ENCODE measurements around the gene FAM50A.

Gene FAM50A

DNA sequence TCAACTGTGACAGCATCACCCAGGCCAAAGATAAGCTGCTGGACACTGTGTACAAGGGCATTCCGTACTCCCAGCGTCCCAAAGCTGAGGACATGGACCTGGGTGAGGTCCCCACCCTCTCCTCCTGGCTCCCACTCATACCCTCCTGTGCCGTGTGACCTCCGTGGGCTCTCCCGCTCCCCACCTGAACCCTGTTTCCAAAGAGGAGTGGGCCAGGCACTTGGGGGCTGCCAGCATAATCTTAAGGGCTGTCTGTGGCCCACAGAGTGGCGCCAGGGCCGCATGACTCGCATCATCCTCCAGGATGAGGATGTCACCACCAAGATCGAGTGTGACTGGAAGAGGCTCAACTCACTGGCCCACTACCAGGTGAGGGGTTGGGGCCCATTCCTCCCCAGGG lies 25.2 kb downstream of the FAM50A start:
- H3K36me3 ChIP-seq, result peaks cover 21 to 98% (median 61%) of the 10 kb centered on the region in 3 donors
- H3K9me3 ChIP-seq, result no peaks in the 10 kb centered on the region
- intact Hi-C loops (cut with DNase I; ENCODE audit: low total_unique reads), result no loop called here
- DNase-seq, result no peak
- H3K27ac ChIP-seq, result no peak overlapping the region
- TF ChIP-seq CTCF (IDR thresholded peaks at IDR 0.05), result no peak
- H3K4me3 ChIP-seq, result no peak overlapping the region
- H3K27me3 ChIP-seq, result no peaks in the 10 kb centered on the region
- no peaks in the 10 kb centered on the region for H3K4me1 ChIP-seq

DNA sequence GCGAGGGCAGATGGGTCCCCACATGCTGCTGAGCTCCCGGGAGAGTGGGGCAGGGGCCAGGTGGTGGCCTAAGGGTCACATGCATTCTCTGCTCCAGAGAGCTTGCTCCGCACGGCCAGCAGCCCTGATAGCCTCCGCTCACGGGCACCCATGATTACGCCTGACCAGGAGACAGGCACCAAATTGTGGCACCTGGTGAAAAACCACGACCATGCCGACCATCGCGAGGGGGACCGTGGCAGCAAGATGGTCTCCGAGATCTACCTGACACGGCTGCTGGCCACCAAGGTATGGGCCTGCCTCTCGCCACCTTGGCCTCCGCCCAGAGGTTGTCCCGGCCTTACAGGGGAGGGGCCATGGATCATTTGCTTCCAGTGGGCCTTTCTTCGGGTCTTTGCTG lies 25.9 kb downstream of the FAM50A start:
- H3K9me3 ChIP-seq, result no peaks in the 10 kb centered on the region
- H3K4me1 ChIP-seq, result no peaks in the 10 kb centered on the region
- no peak overlapping the region for H3K4me3 ChIP-seq
- intact Hi-C loops (cut with DNase I; ENCODE audit: low total_unique reads), result no loop called here
- H3K36me3 ChIP-seq, result peaks cover 14 to 92% (median 58%) of the 10 kb centered on the region in 3 donors
- no peak for TF ChIP-seq CTCF (IDR thresholded peaks at IDR 0.05)
- H3K27ac ChIP-seq, result no peak overlapping the region
- no peak for DNase-seq
- no peaks in the 10 kb centered on the region for H3K27me3 ChIP-seq

DNA sequence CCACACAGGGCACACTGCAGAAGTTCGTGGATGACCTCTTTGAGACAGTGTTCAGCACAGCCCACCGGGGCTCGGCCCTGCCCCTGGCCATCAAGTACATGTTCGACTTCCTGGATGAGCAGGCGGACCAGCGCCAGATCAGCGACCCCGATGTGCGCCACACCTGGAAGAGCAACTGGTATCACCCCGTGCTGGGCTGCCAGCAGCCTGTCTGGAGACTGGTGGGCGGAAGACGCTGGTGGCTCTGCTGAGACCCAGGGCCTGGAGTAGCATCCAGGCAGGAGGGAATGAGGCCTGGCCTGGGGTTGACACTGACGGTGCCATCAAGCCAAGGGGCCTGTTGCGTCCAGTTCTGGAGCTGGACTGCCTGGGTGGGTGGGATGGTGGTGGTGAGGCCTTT lies 26.5 kb downstream of the FAM50A start:
- no peak for DNase-seq
- Histone ChIP-seq H3K4me3 (no peak overlapping the region), H3K9me3 (no peaks in the 10 kb centered on the region), H3K27ac (no peak overlapping the region), H3K4me1 (no peaks in the 10 kb centered on the region), H3K27me3 (no peaks in the 10 kb centered on the region), H3K36me3 (peaks cover 13 to 86% (median 55%) of the 10 kb centered on the region in 3 donors)
- no peak for TF ChIP-seq CTCF (IDR thresholded peaks at IDR 0.05)
- intact Hi-C loops (cut with DNase I; ENCODE audit: low total_unique reads), result no loop called here

DNA sequence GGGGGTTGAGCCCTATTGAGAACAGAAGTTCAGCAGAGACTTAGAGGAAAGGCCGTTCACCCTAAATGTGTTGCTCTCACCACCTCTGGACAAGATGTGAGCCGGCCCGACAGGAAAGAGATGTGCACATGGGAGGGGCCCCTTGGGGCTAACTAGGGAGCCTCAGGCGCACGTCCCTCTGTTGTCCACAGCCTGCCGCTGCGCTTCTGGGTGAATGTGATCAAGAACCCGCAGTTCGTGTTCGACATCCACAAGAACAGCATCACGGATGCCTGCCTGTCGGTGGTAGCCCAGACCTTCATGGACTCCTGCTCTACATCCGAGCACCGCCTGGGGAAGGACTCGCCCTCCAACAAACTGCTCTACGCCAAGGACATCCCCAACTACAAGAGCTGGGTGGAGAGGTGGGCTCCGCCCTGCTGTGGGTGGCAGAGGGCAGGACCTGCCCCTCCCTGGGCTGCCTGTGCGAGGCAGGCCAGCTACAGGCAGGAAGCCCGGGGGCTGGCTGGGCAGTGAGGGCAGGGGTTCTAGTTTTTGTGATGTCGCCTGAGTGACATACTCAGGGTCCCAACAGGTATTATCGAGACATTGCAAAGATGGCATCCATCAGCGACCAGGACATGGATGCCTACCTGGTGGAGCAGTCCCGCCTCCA lies 27.1 kb downstream of the FAM50A start:
- DNase-seq, result no peak
- Histone ChIP-seq H3K4me1 (no peaks in the 10 kb centered on the region), H3K36me3 (peaks cover 11 to 80% (median 55%) of the 10 kb centered on the region in 3 donors), H3K4me3 (no peak overlapping the region), H3K9me3 (no peaks in the 10 kb centered on the region), H3K27ac (no peak overlapping the region), H3K27me3 (no peaks in the 10 kb centered on the region)
- intact Hi-C loops (cut with DNase I; ENCODE audit: low total_unique reads), result no loop called here
- TF ChIP-seq CTCF (IDR thresholded peaks at IDR 0.05), result no peak

- no peak overlapping the region for H3K4me3 ChIP-seq
- H3K36me3 ChIP-seq, result peaks cover 4 to 70% (median 45%) of the 10 kb centered on the region in 3 donors
- TF ChIP-seq CTCF (IDR thresholded peaks at IDR 0.05), result no peak
- no peak overlapping the region for H3K27ac ChIP-seq
- H3K9me3 ChIP-seq, result no peaks in the 10 kb centered on the region
- H3K27me3 ChIP-seq, result no peaks in the 10 kb centered on the region
- no peak for DNase-seq
- intact Hi-C loops (cut with DNase I; ENCODE audit: low total_unique reads), result no loop called here
- H3K4me1 ChIP-seq, result no peaks in the 10 kb centered on the region
These were observed 28.1 kb downstream of the FAM50A start for GRCh38 chrX:154471839-154472684.

Measured in tibial artery (tissue), 4 donors.